Spleen (tissue), 11 donors: ENCODE results near the gene NAMPT. TPM values are rescaled to one million over a fixed set of nuclear protein-coding genes. Genes with fewer than 3 reads are reported as not detected.

ENCODE experiments used
- DNase-seq: peaks from one replicate; pipeline ENCODE4 v3.0.0-alpha.2; 2020
- H3K27ac ChIP-seq, 8 donors: fragments of 200-600 bp; sonication (generic) in 7 of 8; 1 replicate in 4 of 8; 2 replicates in 4 of 8; pipeline versions ENCODE4 v1.5.0 to v1.8.0; 2016 to 2021; ENCODE audit warnings: inconsistent platforms in 4 of 8, mild to moderate bottlenecking in 4 of 8, moderate library complexity in 1 of 8
- H3K27me3 ChIP-seq, 7 donors: fragments of 200-600 bp; sonication (generic) in 6 of 7; replicated peaks in 1 of 7; 1 replicate in 4 of 7; 2 replicates in 3 of 7; pipeline versions ENCODE4 v1.5.0 to v1.8.0; 2016 to 2021; ENCODE audit warnings: inconsistent platforms in 3 of 7, mild to moderate bottlenecking in 1 of 7
- H3K36me3 ChIP-seq, 6 donors: fragments of 200-600 bp; sonication (generic) in 5 of 6; 1 replicate in 4 of 6; 2 replicates in 2 of 6; pipeline versions ENCODE4 v1.5.0 to v1.8.0; 2016 to 2021; ENCODE audit warnings: inconsistent platforms in 2 of 6
- H3K4me1 ChIP-seq, 6 donors: fragments of 200-600 bp; sonication (generic) in 5 of 6; 1 replicate in 3 of 6; 2 replicates in 3 of 6; pipeline versions ENCODE4 v1.5.0 to v1.8.0; 2016 to 2021; ENCODE audit warnings: inconsistent platforms in 3 of 6
- H3K4me3 ChIP-seq, 8 donors: fragments of 200-600 bp; sonication (generic) in 7 of 8; 1 replicate in 4 of 8; 2 replicates in 4 of 8; pipeline versions ENCODE4 v1.5.0 to v1.8.0; 2016 to 2021; ENCODE audit warnings: inconsistent platforms in 4 of 8, mild to moderate bottlenecking in 4 of 8, moderate library complexity in 2 of 8
- H3K9me3 ChIP-seq, 8 donors: fragments of 200-600 bp; sonication (generic) in 7 of 8; 1 replicate in 4 of 8; 2 replicates in 4 of 8; pipeline versions ENCODE4 v1.5.0 to v1.8.0; 2016 to 2021; ENCODE audit warnings: inconsistent platforms in 4 of 8
- CTCF ChIP-seq, 11 experiments: fragments of 200-600 bp in 7 of 11; fragments of 450-650 bp in 4 of 11; sonication (generic) in 4 of 11; IDR thresholded peaks in 8 of 11; conservative IDR thresholded peaks in 3 of 11; 1 replicate in 7 of 11; 2 replicates in 4 of 11; pipeline versions ENCODE4 v1.4.0 to v1.8.0; 2016 to 2021; ENCODE audit warnings: antibody characterized with exemption in 11 of 11, inconsistent platforms in 4 of 11, mild to moderate bottlenecking in 1 of 11
- POLR2A ChIP-seq, 3 donors: fragments of 450-650 bp; IDR thresholded peaks; one replicate each; pipeline ENCODE4 v1.5.1; 2017; ENCODE audit warnings: antibody characterized with exemption in 3 of 3, mild to moderate bottlenecking in 1 of 3
- POLR2AphosphoS5 ChIP-seq, 3 donors: sonication (generic); formaldehyde crosslinking; IDR thresholded peaks; one replicate each; pipeline ENCODE4 v1.5.1; 2017; ENCODE audit warnings: antibody characterized with exemption in 3 of 3
- WGBS, 5 donors: extraction: QIAGEN DNeasy Blood & Tissue Kit in 3 of 5; methylation state at CpG; one replicate each; pipeline versions ENCODE4 v1.1.5 to v1.1.7; 2013 to 2018; 5-methylcytosine and 5-hydroxymethylcytosine counted together
- intact Hi-C: fragments of 100-400 bp; cut with DNase I; formaldehyde crosslinking; loops from one replicate; pipeline ENCODE4 v1.15.0; 2023; ENCODE audit warnings: low total_unique reads
- polyA plus RNA-seq, 3 donors: library from polyadenylated mRNA; stranded (reverse); fragments of 200-250 nt; gene quantifications; one replicate each; pipeline ENCODE4 v1.2.1, GENCODE V29; 2013
- total RNA-seq, 7 donors: library from RNA; depleted of rRNA in 3 of 7; stranded (reverse); fragments of >200 nt in 3 of 7; fragmentation: NEBNext Ultra II Directional in 4 of 7; extraction: Animal tissue kit (Norgen Biotek cat#: 25700) in 4 of 7; gene quantifications; one replicate each; pipeline versions ENCODE4 v1.1.0 to v1.2.1, GENCODE V29; 2016 to 2021
- donor health status: healthy with polysubstance abuse.
- donor health status: DM: no; HTN: no; CAD: no; lungs with moderate emphysema.
- donor health status: DM: no; HTN: no; CAD: no.
- donor health status: Bipolar disorder and iron deficiency.
- donor health status: healthy.
- donor health status: DM: no; HTN: no; CAD: no.
- donor health status: DM: yes; HTN: yes; CAD: no.

The NAMPT gene
- total and polyA plus RNA-seq, 10 donors = 24.7 to 1,259 (median 314) TPM

GRCh38 chr7:106270122-106270977 lies 14.4 kb downstream of the NAMPT start:
- intact Hi-C loops = no loop called here
- DNase-seq = no peak
- Histone ChIP-seq H3K27ac (peak overlapping the region in 5 of 8 donors; percentile 6 to 29 (median 16)), H3K36me3 (peaks cover 5 to 100% (median 79%) of the 10 kb centered on the region in 6 donors), H3K4me3 (no peak overlapping the region), H3K27me3 (no peaks in the 10 kb centered on the region), H3K4me1 (peaks cover 0 to 50% (median 24%) of the 10 kb centered on the region in 6 donors), H3K9me3 (no peaks in the 10 kb centered on the region)
- TF ChIP-seq POLR2A (IDR thresholded peaks at IDR 0.05) (no peak), POLR2AphosphoS5 (IDR thresholded peaks at IDR 0.05) (peak in 1 of 3 donors; percentile 85)
- 86 to 96% (median 92%) methylated on average over 5 of the region's 5 CpGs for WGBS, 5 donors

GRCh38 chr7:106269254-106269961 lies 15.4 kb downstream of the NAMPT start:
- H3K27ac ChIP-seq = peak overlapping the region in 3 of 8 donors; percentile 1 to 29 (median 6)
- no peaks in the 10 kb centered on the region for H3K9me3 ChIP-seq
- peaks cover 0 to 48% (median 24%) of the 10 kb centered on the region in 6 donors for H3K4me1 ChIP-seq
- peaks cover 5 to 100% (median 83%) of the 10 kb centered on the region in 6 donors for H3K36me3 ChIP-seq
- intact Hi-C loops = no loop called here
- H3K27me3 ChIP-seq = no peaks in the 10 kb centered on the region
- DNase-seq = no peak
- 64 to 96% (median 81%) methylated on average over 4 of the region's 4 CpGs for WGBS, 5 donors
- TF ChIP-seq POLR2AphosphoS5 (IDR thresholded peaks at IDR 0.05) (peak in 1 of 3 donors; percentile 62), POLR2A (IDR thresholded peaks at IDR 0.05) (no peak), CTCF (IDR thresholded peaks at IDR 0.05 in 8 of 11, conservative IDR thresholded peaks at IDR 0.05 in 3 of 11) (no peak)
- no peak overlapping the region for H3K4me3 ChIP-seq

- TF ChIP-seq POLR2A (IDR thresholded peaks at IDR 0.05) (no peak), CTCF (IDR thresholded peaks at IDR 0.05 in 8 of 11, conservative IDR thresholded peaks at IDR 0.05 in 3 of 11) (no peak), POLR2AphosphoS5 (IDR thresholded peaks at IDR 0.05) (no peak)
- WGBS, 5 donors = 95 to 98% (median 96%) methylated on average over 3 of the region's 3 CpGs
- H3K4me1 ChIP-seq = peaks cover 0 to 21% (median 12%) of the 10 kb centered on the region in 6 donors
- H3K27ac ChIP-seq = no peak overlapping the region
- peaks cover 5 to 100% (median 76%) of the 10 kb centered on the region in 6 donors for H3K36me3 ChIP-seq
- no peak overlapping the region for H3K4me3 ChIP-seq
- no peaks in the 10 kb centered on the region for H3K9me3 ChIP-seq
- no peak for DNase-seq
- intact Hi-C loops = no loop called here
- H3K27me3 ChIP-seq = no peaks in the 10 kb centered on the region
These were observed 19.6 kb downstream of the NAMPT start for GRCh38 chr7:106265133-106265532.

GRCh38 chr7:106262221-106262881 lies 22.4 kb downstream of the NAMPT start:
- WGBS, 5 donors = 92 to 97% (median 95%) methylated on average over 2 of the region's 2 CpGs
- H3K27me3 ChIP-seq = no peaks in the 10 kb centered on the region
- DNase-seq = no peak
- H3K4me1 ChIP-seq = peaks cover 0 to 14% (median 6%) of the 10 kb centered on the region in 6 donors
- no peak overlapping the region for H3K4me3 ChIP-seq
- peaks cover 5 to 100% (median 80%) of the 10 kb centered on the region in 6 donors for H3K36me3 ChIP-seq
- TF ChIP-seq CTCF (IDR thresholded peaks at IDR 0.05 in 8 of 11, conservative IDR thresholded peaks at IDR 0.05 in 3 of 11) = no peak
- no peak for TF ChIP-seq POLR2AphosphoS5 (IDR thresholded peaks at IDR 0.05)
- TF ChIP-seq POLR2A (IDR thresholded peaks at IDR 0.05) = no peak
- H3K27ac ChIP-seq = peak overlapping the region in 1 of 8 donors; percentile 11
- intact Hi-C loops = no loop called here
- no peaks in the 10 kb centered on the region for H3K9me3 ChIP-seq
